Keratinocyte (primary cell): Measurements from ENCODE around the gene GCH1. TPM values are rescaled to one million over a fixed set of nuclear protein-coding genes. Genes with fewer than 3 reads are reported as not detected.
"Not testable (repeated sequence)": the region's sequence is repeated elsewhere in the genome, so short reads cannot be mapped to it uniquely, and the experiment has no call there.

Source experiments
- DNase-seq: peaks from one replicate; pipeline ENCODE4 v3.0.0-alpha.2; 2011; ENCODE audit warnings: low read depth, missing footprints, low spot score
- FAIRE-seq: peaks from 2 replicates; lab custom pipeline; 2011; peaks lifted over from hg19 to GRCh38; lab: Jason Lieb, UNC
- H2AFZ ChIP-seq: 2 replicates; pipeline ENCODE4 v1.6.0; 2012; ENCODE audit warnings: low read length, control low read depth, inconsistent platforms; ENCODE audit not compliant: control insufficient read depth
- H3K27ac ChIP-seq: 2 replicates; pipeline ENCODE4 v1.5.1; 2011; ENCODE audit warnings: low read length; ENCODE audit not compliant: control insufficient read depth, insufficient read depth
- H3K27me3 ChIP-seq: 3 replicates; pipeline ENCODE4 v1.6.0; 2011; ENCODE audit warnings: low read length; ENCODE audit not compliant: control insufficient read depth, insufficient read depth; ENCODE audit errors: extremely low read depth
- H3K36me3 ChIP-seq, 2 experiments: 2 replicates in 1 of 2; 3 replicates in 1 of 2; pipeline ENCODE4 v1.5.1; 2011; ENCODE audit warnings: low read length in 2 of 2, mild to moderate bottlenecking in 1 of 2; ENCODE audit not compliant: control insufficient read depth in 2 of 2, insufficient read depth in 2 of 2; ENCODE audit errors: extremely low read depth in 1 of 2
- H3K4me1 ChIP-seq: 3 replicates; pipeline ENCODE4 v1.5.1; 2011; ENCODE audit warnings: low read length; ENCODE audit not compliant: control insufficient read depth, insufficient read depth; ENCODE audit errors: extremely low read depth
- H3K4me2 ChIP-seq: 3 replicates; pipeline ENCODE4 v1.6.0; 2011; ENCODE audit warnings: low read depth, low read length; ENCODE audit not compliant: control insufficient read depth, insufficient read depth; ENCODE audit errors: extremely low read depth
- H3K4me3 ChIP-seq, 3 experiments: fragments of 200-600 bp in 1 of 3; sonication (generic) in 1 of 3; 2 replicates in 2 of 3; 3 replicates in 1 of 3; pipeline ENCODE4 v1.5.1; 2011 to 2016; ENCODE audit warnings: low read length in 3 of 3, mild to moderate bottlenecking in 3 of 3, control low read depth in 2 of 3, inconsistent platforms in 1 of 3, low read depth in 1 of 3, mixed read lengths in 1 of 3, mixed run types in 1 of 3, moderate library complexity in 1 of 3; ENCODE audit not compliant: control insufficient read depth in 2 of 3, insufficient read depth in 2 of 3; ENCODE audit errors: extremely low read depth in 1 of 3
- H3K79me2 ChIP-seq: 2 replicates; pipeline ENCODE4 v1.6.0; 2012; ENCODE audit warnings: low read length; ENCODE audit not compliant: control insufficient read depth, insufficient read depth
- H3K9ac ChIP-seq: 3 replicates; pipeline ENCODE4 v1.6.0; 2011; ENCODE audit warnings: low read length; ENCODE audit not compliant: control insufficient read depth, insufficient read depth; ENCODE audit errors: extremely low read depth
- H3K9me1 ChIP-seq: 3 replicates; pipeline ENCODE4 v1.6.0; 2011; ENCODE audit warnings: low read length; ENCODE audit not compliant: control insufficient read depth, insufficient read depth; ENCODE audit errors: extremely low read depth
- H3K9me3 ChIP-seq: 2 replicates; pipeline ENCODE4 v1.5.1; 2012; ENCODE audit warnings: low read depth, low read length; ENCODE audit not compliant: control insufficient read depth
- H4K20me1 ChIP-seq: 3 replicates; pipeline ENCODE4 v1.6.0; 2011; ENCODE audit warnings: low read length; ENCODE audit not compliant: control insufficient read depth, insufficient read depth; ENCODE audit errors: extremely low read depth
- EZH2 ChIP-seq: IDR thresholded peaks from one replicate; pipeline ENCODE4 v1.6.1; 2012; ENCODE audit warnings: inconsistent platforms, mild to moderate bottlenecking, low read length, moderate library complexity
- dilution Hi-C: fragments of 300-500 bp; cut with MboI; formaldehyde crosslinking; loops from one replicate; pipeline ENCODE4 v1.7.0; 2020; ENCODE audit warnings: low sequenced_read_pairs; ENCODE audit not compliant: extremely low pct_ligation_motif_present
- polyA plus RNA-seq, 5 experiments: library from polyadenylated mRNA; depleted of rRNA in 3 of 5; stranded (reverse) in 3 of 5; stranded (forward) in 1 of 5; unstranded in 1 of 5; fragments of >200 nt; gene quantifications; 1 replicate in 1 of 5; 2 replicates in 3 of 5; 3 replicates in 1 of 5; pipeline versions ENCODE4 v1.2.1 to v1.2.3, GENCODE V29; 2011 to 2012; ENCODE audit warnings: missing spikeins in 2 of 5, low read depth in 1 of 5, low replicate concordance in 1 of 5
- TF ChIP-seq, protein P1 (sequence below), 3 experiments: IDR thresholded peaks in 1 of 3; conservative IDR thresholded peaks in 1 of 3; optimal IDR thresholded peaks in 1 of 3; 2 replicates in 2 of 3; 3 replicates in 1 of 3; pipeline versions ENCODE3 to v1.5.1; 2011; ENCODE audit warnings: low read length in 3 of 3, mild to moderate bottlenecking in 3 of 3, moderate library complexity in 2 of 3, control low read depth in 1 of 3, inconsistent platforms in 1 of 3; ENCODE audit not compliant: insufficient read depth in 2 of 3; ENCODE audit errors: extremely low read depth in 1 of 3

The GCH1 gene
- polyA plus RNA-seq, 1 donor (not counting 4 experiments of a cell fraction or from before 2014, with no cell fraction given), result 3.4 TPM

- Histone ChIP-seq H3K9me1 (no peaks in the 10 kb centered on the region), H3K9ac (no peak overlapping the region), H3K79me2 (no peaks in the 10 kb centered on the region), H3K4me2 (no peak overlapping the region), H4K20me1 (no peaks in the 10 kb centered on the region), H3K36me3 (no peaks in the 10 kb centered on the region), H2AFZ (no peak overlapping the region), H3K4me1 (peaks cover 14% of the 10 kb centered on the region), H3K27me3 (no peaks in the 10 kb centered on the region), H3K9me3 (no peaks in the 10 kb centered on the region), H3K4me3 (no peak overlapping the region), H3K27ac (no peak overlapping the region)
- no peak for DNase-seq
- dilution Hi-C loops, result no loop called here
- TF ChIP-seq EZH2, result no peak
- TF ChIP-seq, protein P1, sequence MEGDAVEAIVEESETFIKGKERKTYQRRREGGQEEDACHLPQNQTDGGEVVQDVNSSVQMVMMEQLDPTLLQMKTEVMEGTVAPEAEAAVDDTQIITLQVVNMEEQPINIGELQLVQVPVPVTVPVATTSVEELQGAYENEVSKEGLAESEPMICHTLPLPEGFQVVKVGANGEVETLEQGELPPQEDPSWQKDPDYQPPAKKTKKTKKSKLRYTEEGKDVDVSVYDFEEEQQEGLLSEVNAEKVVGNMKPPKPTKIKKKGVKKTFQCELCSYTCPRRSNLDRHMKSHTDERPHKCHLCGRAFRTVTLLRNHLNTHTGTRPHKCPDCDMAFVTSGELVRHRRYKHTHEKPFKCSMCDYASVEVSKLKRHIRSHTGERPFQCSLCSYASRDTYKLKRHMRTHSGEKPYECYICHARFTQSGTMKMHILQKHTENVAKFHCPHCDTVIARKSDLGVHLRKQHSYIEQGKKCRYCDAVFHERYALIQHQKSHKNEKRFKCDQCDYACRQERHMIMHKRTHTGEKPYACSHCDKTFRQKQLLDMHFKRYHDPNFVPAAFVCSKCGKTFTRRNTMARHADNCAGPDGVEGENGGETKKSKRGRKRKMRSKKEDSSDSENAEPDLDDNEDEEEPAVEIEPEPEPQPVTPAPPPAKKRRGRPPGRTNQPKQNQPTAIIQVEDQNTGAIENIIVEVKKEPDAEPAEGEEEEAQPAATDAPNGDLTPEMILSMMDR (optimal IDR thresholded peaks at IDR 0.05 in 1 of 3, IDR thresholded peaks at IDR 0.05 in 1 of 3, conservative IDR thresholded peaks at IDR 0.05 in 1 of 3; ENCODE audit: extremely low read depth in 1 of 3, insufficient read depth in 2 of 3, low read length in 3 of 3), result no peak
- no peak for FAIRE-seq
These were observed 3.1 kb downstream of the GCH1 start for GRCh38 chr14:54899573-54899972.

DNA sequence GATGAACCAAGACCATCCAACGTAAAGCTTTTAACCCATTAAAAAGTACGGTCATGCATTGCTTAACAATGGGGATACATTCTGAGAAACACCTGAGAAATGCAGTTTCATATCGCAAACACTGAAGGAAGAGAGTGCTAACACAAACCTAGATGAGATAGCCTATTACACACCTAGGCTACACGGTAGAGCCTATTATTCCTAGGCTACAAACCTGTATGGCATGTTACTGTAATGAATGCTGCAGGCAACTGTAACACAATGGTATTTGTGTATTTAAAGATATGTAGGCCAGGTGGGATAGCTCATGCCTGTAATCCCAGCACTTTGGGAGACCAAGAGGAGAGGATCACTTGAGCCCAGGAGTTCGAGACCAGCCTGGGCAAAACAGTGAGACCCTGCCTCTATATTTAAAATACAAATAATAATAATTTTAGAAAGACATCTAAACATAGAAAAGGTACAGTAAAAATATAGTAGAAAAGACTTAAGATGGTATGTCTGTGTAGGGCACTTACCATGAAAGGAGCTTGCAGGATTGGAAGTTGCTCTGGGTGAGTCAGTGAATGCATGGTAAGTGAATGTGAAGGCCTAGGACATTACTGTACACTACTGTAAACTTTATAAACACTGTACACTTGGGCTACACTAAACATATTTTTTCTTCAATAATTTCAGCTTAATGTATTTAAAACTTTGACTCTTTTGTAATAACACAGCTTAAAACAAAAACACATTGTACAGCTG, 4.6 kb downstream of the GCH1 start:
- H3K36me3 ChIP-seq, FAIRE-seq, dilution Hi-C loops, H3K9me3 ChIP-seq, H3K4me3 ChIP-seq, H3K4me2 ChIP-seq, DNase-seq, H3K9me1 ChIP-seq, H3K27ac ChIP-seq, H3K27me3 ChIP-seq, H3K9ac ChIP-seq, H2AFZ ChIP-seq, H3K79me2 ChIP-seq, H4K20me1 ChIP-seq: not testable (repeated sequence)
- peaks cover 15% of the 10 kb centered on the region for H3K4me1 ChIP-seq

DNA sequence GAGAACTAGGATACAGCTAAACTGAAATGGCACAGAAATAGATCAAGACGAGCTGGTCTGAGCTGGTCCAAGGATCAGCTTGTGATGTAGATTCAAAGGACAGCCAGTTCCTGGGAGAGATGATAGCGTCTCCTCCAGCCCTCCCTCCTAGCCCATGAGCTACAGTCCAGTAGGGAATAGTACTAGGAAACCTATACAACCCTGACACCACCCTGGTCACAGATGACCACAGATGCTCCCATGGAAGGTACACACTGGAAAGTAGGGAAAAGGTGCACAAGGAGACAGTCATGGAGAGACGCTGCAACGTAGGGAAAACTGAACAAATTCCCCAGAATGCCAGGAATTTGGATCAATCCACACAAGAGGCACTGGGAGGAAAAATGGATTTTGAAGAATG, 6.9 kb downstream of the GCH1 start:
- Histone ChIP-seq H2AFZ (no peak overlapping the region), H3K27ac (no peak overlapping the region)

More for the DNA sequence above, 6.9 kb downstream of the GCH1 start:
- H3K9ac ChIP-seq, result no peak overlapping the region
- dilution Hi-C loops, result no loop called here
- no peaks in the 10 kb centered on the region for H3K9me1 ChIP-seq
- FAIRE-seq, result no peak
- no peaks in the 10 kb centered on the region for H3K27me3 ChIP-seq
- no peaks in the 10 kb centered on the region for H3K9me3 ChIP-seq
- no peak for TF ChIP-seq EZH2
- TF ChIP-seq, protein P1 (optimal IDR thresholded peaks at IDR 0.05 in 1 of 3, IDR thresholded peaks at IDR 0.05 in 1 of 3, conservative IDR thresholded peaks at IDR 0.05 in 1 of 3; ENCODE audit: extremely low read depth in 1 of 3, insufficient read depth in 2 of 3, low read length in 3 of 3), result no peak
- no peaks in the 10 kb centered on the region for H3K79me2 ChIP-seq
- no peak overlapping the region for H3K4me2 ChIP-seq
- no peaks in the 10 kb centered on the region for H4K20me1 ChIP-seq
- no peak for DNase-seq
- H3K36me3 ChIP-seq, result no peaks in the 10 kb centered on the region
- no peak overlapping the region for H3K4me3 ChIP-seq
- peaks cover 10% of the 10 kb centered on the region for H3K4me1 ChIP-seq
